IPS-NIHi11 (cell line): ENCODE data around the gene G6PC2.
"Not testable (repeated sequence)": the region's sequence is repeated elsewhere in the genome, so short reads cannot be mapped to it uniquely, and the experiment has no call there.

ENCODE experiments used
- DNase-seq: peaks from one replicate; pipeline ENCODE4 v3.0.0; 2012; ENCODE audit warnings: mixed read lengths, low spot score

Gene G6PC2

GRCh38 chr2:168907940-168908662, 7.0 kb downstream of the G6PC2 start:
- no peak for DNase-seq

- no peak for DNase-seq
Measured at GRCh38 chr2:168910330-168910729, 9.2 kb downstream of the G6PC2 start.

GRCh38 chr2:168912466-168912865, 11.4 kb downstream of the G6PC2 start:
- no peak for DNase-seq

GRCh38 chr2:168912901-168913369, 11.8 kb downstream of the G6PC2 start:
- peak; percentile 30 for DNase-seq

GRCh38 chr2:168913495-168913894, 12.4 kb downstream of the G6PC2 start:
- DNase-seq: no peak

GRCh38 chr2:168915441-168916330, 14.6 kb downstream of the G6PC2 start:
- no peak for DNase-seq

- DNase-seq: no peak
Measured at GRCh38 chr2:168916331-168916675, 15.2 kb downstream of the G6PC2 start.

- peak; percentile 33 for DNase-seq
Measured at GRCh38 chr2:168920504-168921157, 19.5 kb downstream of the G6PC2 start.

- DNase-seq: no peak
Measured at GRCh38 chr2:168926621-168927386, 25.7 kb downstream of the G6PC2 start.

- DNase-seq: no peak
Measured at GRCh38 chr2:168928113-168928831, 27.2 kb downstream of the G6PC2 start.

GRCh38 chr2:168929031-168929430, 27.9 kb downstream of the G6PC2 start:
- DNase-seq: no peak

- DNase-seq: no peak
Measured at GRCh38 chr2:168930242-168930641, 29.2 kb downstream of the G6PC2 start.

- not testable (repeated sequence) for DNase-seq
Measured at GRCh38 chr2:168932174-168932573, 31.1 kb downstream of the G6PC2 start.

- no peak for DNase-seq
Measured at GRCh38 chr2:168934826-168935225, 33.7 kb downstream of the G6PC2 start.

- no peak for DNase-seq
Measured at GRCh38 chr2:168935810-168936581, 34.9 kb downstream of the G6PC2 start.

- no peak for DNase-seq
Measured at GRCh38 chr2:168939061-168939460, 38.0 kb downstream of the G6PC2 start.

GRCh38 chr2:168939918-168940317, 38.8 kb downstream of the G6PC2 start:
- no peak for DNase-seq

GRCh38 chr2:168941297-168941696, 40.2 kb downstream of the G6PC2 start:
- no peak for DNase-seq

GRCh38 chr2:168944065-168944464, 43.0 kb downstream of the G6PC2 start:
- peak; percentile 13 for DNase-seq

GRCh38 chr2:168945508-168945907, 44.4 kb downstream of the G6PC2 start:
- no peak for DNase-seq
